Panc1 (cell line): Measurements from ENCODE around the gene SCAMP3.
"Not testable (repeated sequence)": the region's sequence is repeated elsewhere in the genome, so short reads cannot be mapped to it uniquely, and the experiment has no call there.

Experiments used
- CTCF ChIP-seq: fragments of 450-650 bp; IDR thresholded peaks from 2 replicates; pipeline ENCODE4 v1.5.1; 2017; ENCODE audit warnings: mild to moderate bottlenecking
- POLR2AphosphoS5 ChIP-seq: IDR thresholded peaks from 2 replicates; pipeline ENCODE4 v1.6.1; 2012; ENCODE audit warnings: mild to moderate bottlenecking, low read depth, low read length, moderate library complexity

GRCh38 chr1:155220211-155220965, 41.8 kb downstream of the SCAMP3 start:
- not testable (repeated sequence) for TF ChIP-seq CTCF, POLR2AphosphoS5
